Neural cell (in vitro differentiated cells): ENCODE results near the gene CFL2. TPM values are rescaled to one million over a fixed set of nuclear protein-coding genes. Genes with fewer than 3 reads are reported as not detected.

Experiments
- H2AFZ ChIP-seq: fragments of 200-600, 300-800 bp; sonication (generic), shearing (Covaris generic); 2 replicates; pipeline ENCODE4 v1.6.0; 2014; ENCODE audit warnings: low read depth, mild to moderate bottlenecking, antibody characterized with exemption, low read length, moderate library complexity
- H3F3A ChIP-seq: fragments of 200-600 bp; shearing (Covaris generic); 2 replicates; pipeline ENCODE4 v1.6.1; 2016; ENCODE audit warnings: mild to moderate bottlenecking, moderate library complexity, mixed read lengths, antibody characterized with exemption, low read length; ENCODE audit not compliant: insufficient read depth, poor library complexity, severe bottlenecking
- H3K27ac ChIP-seq: fragments of 200-600, 300-800 bp; sonication (generic), shearing (Covaris generic); 2 replicates; pipeline ENCODE4 v1.5.1; 2014; ENCODE audit warnings: mild to moderate bottlenecking, low read length, moderate library complexity
- H3K27me3 ChIP-seq: fragments of 300-800, 200-600 bp; sonication (generic), shearing (Covaris generic); 2 replicates; pipeline ENCODE4 v1.6.0; 2014; ENCODE audit warnings: mild to moderate bottlenecking, low read depth, low read length, moderate library complexity; ENCODE audit not compliant: insufficient read depth
- H3K36me3 ChIP-seq: fragments of 300-800, 200-600 bp; sonication (generic), shearing (Covaris generic); 2 replicates; pipeline ENCODE4 v1.5.1; 2014; ENCODE audit warnings: mild to moderate bottlenecking, antibody characterized with exemption, low read length, moderate library complexity; ENCODE audit not compliant: insufficient read depth
- H3K4me2 ChIP-seq: fragments of 300-800, 200-600 bp; sonication (generic), shearing (Covaris generic); 2 replicates; pipeline ENCODE4 v1.6.0; 2014; ENCODE audit warnings: mild to moderate bottlenecking, low read length
- H3K4me3 ChIP-seq: fragments of 300-800, 200-600 bp; sonication (generic), shearing (Covaris generic); 2 replicates; pipeline ENCODE4 v1.5.1; 2014; ENCODE audit warnings: mild to moderate bottlenecking, low read length, moderate library complexity
- H3K79me2 ChIP-seq: fragments of 200-600 bp; shearing (Covaris generic); replicated peaks from 2 replicates; pipeline ENCODE4 v1.6.0; 2014; ENCODE audit warnings: mild to moderate bottlenecking, low read length, moderate library complexity; ENCODE audit not compliant: insufficient read depth
- H3K9ac ChIP-seq: fragments of 300-800, 200-600 bp; sonication (generic), shearing (Covaris generic); 2 replicates; pipeline ENCODE4 v1.6.1; 2016; ENCODE audit warnings: mild to moderate bottlenecking, low read length, mixed read lengths
- H3K9me2 ChIP-seq: fragments of 200-600 bp; shearing (Covaris generic); 2 replicates; pipeline ENCODE4 v1.6.1; 2016; ENCODE audit warnings: mild to moderate bottlenecking, low read length, mixed read lengths; ENCODE audit not compliant: insufficient read depth
- H3K9me3 ChIP-seq: fragments of 200-600, 300-800 bp; sonication (generic), shearing (Covaris generic); 2 replicates; pipeline ENCODE4 v1.6.1; 2016; ENCODE audit warnings: mild to moderate bottlenecking, mixed run types, low read length, moderate library complexity, mixed read lengths
- H4K20me1 ChIP-seq: fragments of 200-600 bp; shearing (Covaris generic); 2 replicates; pipeline ENCODE4 v1.6.1; 2016; ENCODE audit warnings: mild to moderate bottlenecking, mixed run types; ENCODE audit not compliant: insufficient read depth
- CTCF ChIP-seq: fragments of 450-650 bp; IDR thresholded peaks from 2 replicates; pipeline ENCODE4 v1.5.1; 2014; ENCODE audit warnings: antibody characterized with exemption, mild to moderate bottlenecking, moderate library complexity; ENCODE audit not compliant: poor library complexity, severe bottlenecking
- EP300 ChIP-seq: fragments of 450-650 bp; conservative IDR thresholded peaks from 2 replicates; pipeline ENCODE4 v1.6.1; 2014; ENCODE audit warnings: antibody characterized with exemption, mild to moderate bottlenecking, moderate library complexity; ENCODE audit not compliant: poor library complexity, severe bottlenecking
- EZH2 ChIP-seq: fragments of 200-600, 300-800 bp; shearing (Covaris generic), sonication (generic); IDR thresholded peaks from 2 replicates; pipeline ENCODE4 v1.6.1; 2014; ENCODE audit warnings: antibody characterized with exemption, low read length, borderline replicate concordance, mild to moderate bottlenecking; ENCODE audit not compliant: insufficient read depth, poor library complexity, severe bottlenecking
- MXI1 ChIP-seq: fragments of 450-650 bp; conservative IDR thresholded peaks from 2 replicates; pipeline ENCODE4 v1.6.1; 2014; ENCODE audit warnings: antibody characterized with exemption, mild to moderate bottlenecking; ENCODE audit not compliant: poor library complexity, severe bottlenecking
- POLR2AphosphoS5 ChIP-seq: IDR thresholded peaks from 2 replicates; pipeline ENCODE4 v1.6.1; 2012
- RAD21 ChIP-seq: fragments of 450-650 bp; conservative IDR thresholded peaks from 2 replicates; pipeline ENCODE4 v1.6.1; 2014; ENCODE audit warnings: antibody characterized with exemption, mild to moderate bottlenecking, moderate library complexity
- REST ChIP-seq: IDR thresholded peaks from 2 replicates; pipeline ENCODE4 v1.6.1; 2012; ENCODE audit warnings: borderline replicate concordance
- SMC3 ChIP-seq: fragments of 450-650 bp; conservative IDR thresholded peaks from 2 replicates; pipeline ENCODE4 v1.6.1; 2014; ENCODE audit warnings: antibody characterized with exemption, mild to moderate bottlenecking, moderate library complexity; ENCODE audit not compliant: poor library complexity
- TAF1 ChIP-seq: IDR thresholded peaks from 2 replicates; pipeline ENCODE4 v1.6.1; 2012; ENCODE audit warnings: low read depth
- polyA plus RNA-seq: library from polyadenylated mRNA; depleted of rRNA; stranded (reverse); fragments of >200 nt; gene quantifications from 2 replicates; pipeline ENCODE4 v1.2.3, GENCODE V29; 2014

The CFL2 gene
- polyA plus RNA-seq, 1 donor from 2014 or later = 37.8 TPM

- Histone ChIP-seq H3K36me3 (no peaks in the 10 kb centered on the region), H3K4me3 (no peak overlapping the region), H3K9me3 (no peaks in the 10 kb centered on the region), H3K79me2 (no peaks in the 10 kb centered on the region), H3K4me2 (no peak overlapping the region), H4K20me1 (no peaks in the 10 kb centered on the region), H3K27me3 (no peaks in the 10 kb centered on the region), H3K27ac (no peak overlapping the region), H3K9me2 (no peaks in the 10 kb centered on the region), H3F3A (no peaks in the 10 kb centered on the region), H2AFZ (no peak overlapping the region), H3K9ac (no peak overlapping the region)
- TF ChIP-seq MXI1 = no peak
- TF ChIP-seq SMC3 = no peak
- TF ChIP-seq EP300 = no peak
- no peak for TF ChIP-seq CTCF
- TF ChIP-seq EZH2 = no peak
- no peak for TF ChIP-seq REST
- no peak for TF ChIP-seq TAF1
- no peak for TF ChIP-seq POLR2AphosphoS5
- no peak for TF ChIP-seq RAD21
Measured at GRCh38 chr14:34723867-34724266, 9.5 kb upstream of the CFL2 start.

GRCh38 chr14:34722723-34723545 lies 8.5 kb upstream of the CFL2 start:
- Histone ChIP-seq H3K79me2 (no peaks in the 10 kb centered on the region), H3K9me3 (no peaks in the 10 kb centered on the region), H3K27ac (no peak overlapping the region), H3K9me2 (no peaks in the 10 kb centered on the region), H3K4me3 (no peak overlapping the region), H4K20me1 (no peaks in the 10 kb centered on the region), H3K36me3 (no peaks in the 10 kb centered on the region), H3F3A (no peaks in the 10 kb centered on the region), H3K9ac (no peak overlapping the region), H3K27me3 (no peaks in the 10 kb centered on the region), H3K4me2 (no peak overlapping the region), H2AFZ (no peak overlapping the region)
- TF ChIP-seq CTCF (peak; percentile 71), TAF1 (no peak), SMC3 (peak; percentile 52), RAD21 (peak; percentile 42)
